AG10803 (cell line): ENCODE results near the gene MAGI3.
"Not testable (repeated sequence)": the region's sequence is repeated elsewhere in the genome, so short reads cannot be mapped to it uniquely, and the experiment has no call there.

Experiments used
- DNase-seq: peaks from one replicate; pipeline ENCODE4 v3.0.0; 2010; ENCODE audit warnings: low read depth
- H3K4me3 ChIP-seq: 2 replicates; pipeline ENCODE4 v1.5.1; 2011; ENCODE audit warnings: mild to moderate bottlenecking, low read length, control low read depth
- TF ChIP-seq, protein P1 (sequence below): conservative IDR thresholded peaks from 2 replicates; pipeline ENCODE4 v1.5.1; 2011; ENCODE audit warnings: mild to moderate bottlenecking, low read length, control low read depth, inconsistent platforms

The MAGI3 gene

DNA sequence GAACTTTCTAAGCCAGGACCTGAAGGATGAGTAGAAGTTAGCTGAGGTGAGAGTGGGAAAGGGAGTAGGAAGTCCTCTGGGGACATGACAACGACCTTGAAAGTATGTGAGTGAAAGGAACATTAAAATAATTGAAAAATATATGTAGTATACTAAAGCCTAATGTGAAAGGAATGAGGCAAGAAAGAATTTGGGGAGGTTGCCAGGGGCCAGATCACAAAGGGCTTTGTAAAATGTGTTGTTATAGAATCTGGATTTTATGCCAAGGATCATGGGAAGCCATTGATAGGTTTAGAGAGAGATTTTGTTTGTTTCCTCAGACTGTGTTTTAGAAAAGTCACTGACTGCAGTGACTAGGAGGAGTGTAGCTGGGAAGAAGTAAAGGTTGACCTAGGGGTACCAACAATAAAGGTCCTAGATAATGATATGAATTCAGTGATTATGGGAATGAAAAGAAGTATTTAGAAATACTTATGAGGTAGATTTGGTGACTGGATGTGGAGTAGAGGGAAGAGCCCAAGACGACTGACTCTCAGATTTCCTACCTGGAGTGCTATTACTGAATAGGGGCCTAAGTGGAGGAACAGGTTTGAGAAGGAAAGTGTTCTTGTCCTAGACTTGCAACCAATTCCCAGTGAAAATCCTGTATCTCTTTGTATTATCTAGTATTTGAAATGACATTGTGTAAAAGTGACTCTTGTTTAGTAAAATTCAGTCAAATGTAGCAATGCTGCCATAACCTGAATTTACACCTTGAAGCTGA lies 189.1 kb downstream of the MAGI3 start:
- no peak overlapping the region for H3K4me3 ChIP-seq
- TF ChIP-seq, protein P1, sequence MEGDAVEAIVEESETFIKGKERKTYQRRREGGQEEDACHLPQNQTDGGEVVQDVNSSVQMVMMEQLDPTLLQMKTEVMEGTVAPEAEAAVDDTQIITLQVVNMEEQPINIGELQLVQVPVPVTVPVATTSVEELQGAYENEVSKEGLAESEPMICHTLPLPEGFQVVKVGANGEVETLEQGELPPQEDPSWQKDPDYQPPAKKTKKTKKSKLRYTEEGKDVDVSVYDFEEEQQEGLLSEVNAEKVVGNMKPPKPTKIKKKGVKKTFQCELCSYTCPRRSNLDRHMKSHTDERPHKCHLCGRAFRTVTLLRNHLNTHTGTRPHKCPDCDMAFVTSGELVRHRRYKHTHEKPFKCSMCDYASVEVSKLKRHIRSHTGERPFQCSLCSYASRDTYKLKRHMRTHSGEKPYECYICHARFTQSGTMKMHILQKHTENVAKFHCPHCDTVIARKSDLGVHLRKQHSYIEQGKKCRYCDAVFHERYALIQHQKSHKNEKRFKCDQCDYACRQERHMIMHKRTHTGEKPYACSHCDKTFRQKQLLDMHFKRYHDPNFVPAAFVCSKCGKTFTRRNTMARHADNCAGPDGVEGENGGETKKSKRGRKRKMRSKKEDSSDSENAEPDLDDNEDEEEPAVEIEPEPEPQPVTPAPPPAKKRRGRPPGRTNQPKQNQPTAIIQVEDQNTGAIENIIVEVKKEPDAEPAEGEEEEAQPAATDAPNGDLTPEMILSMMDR, result no peak
- DNase-seq, result peak; percentile 35

DNA sequence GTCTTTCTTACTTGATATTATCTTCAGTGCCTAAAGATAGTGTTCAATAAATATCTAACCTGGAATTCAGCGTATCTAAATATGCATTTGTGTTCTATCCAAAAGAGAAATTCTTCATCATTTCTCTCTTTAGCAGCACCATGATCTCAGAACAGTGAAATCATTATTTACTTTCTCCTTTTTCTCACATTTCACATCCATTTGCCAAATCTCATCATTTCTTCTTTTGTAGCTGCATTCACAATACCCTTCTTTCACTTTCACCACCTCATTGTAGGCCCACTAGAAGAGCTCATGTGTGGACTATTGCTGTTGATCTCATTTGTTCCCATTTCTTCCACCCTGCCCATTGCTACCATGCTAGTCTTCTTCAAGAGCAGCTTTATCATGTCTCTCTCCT lies 191.0 kb downstream of the MAGI3 start:
- no peak for DNase-seq
- TF ChIP-seq, protein P1, result no peak
- H3K4me3 ChIP-seq, result no peak overlapping the region

- H3K4me3 ChIP-seq, result no peak overlapping the region
- no peak for DNase-seq
- TF ChIP-seq, protein P1, result no peak
Observed at GRCh38 chr1:113582084-113582483, 191.8 kb downstream of the MAGI3 start.

DNA sequence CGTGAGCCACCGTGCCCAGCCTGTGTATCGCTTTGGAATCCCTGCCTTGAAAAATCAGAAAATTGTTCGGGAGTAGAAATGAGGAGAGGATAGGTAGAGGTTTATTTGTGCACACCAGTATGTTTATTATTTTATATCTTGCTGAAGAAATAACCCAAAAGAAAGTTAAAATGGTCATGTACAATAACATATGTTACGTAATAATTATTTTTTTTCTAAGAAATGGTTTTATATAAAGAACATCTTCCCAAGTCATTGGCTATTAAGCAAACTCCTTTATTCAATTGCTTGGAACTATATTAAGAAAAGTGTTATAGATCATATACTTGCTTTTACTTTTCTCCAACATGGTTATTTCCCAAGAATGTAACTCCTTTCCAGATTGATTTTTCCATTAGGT lies 197.2 kb downstream of the MAGI3 start:
- TF ChIP-seq, protein P1, result no peak
- no peak overlapping the region for H3K4me3 ChIP-seq
- DNase-seq, result no peak

GRCh38 chr1:113592230-113592629 lies 201.9 kb downstream of the MAGI3 start:
- TF ChIP-seq, protein P1, result no peak
- H3K4me3 ChIP-seq, result no peak overlapping the region
- DNase-seq, result no peak

DNA sequence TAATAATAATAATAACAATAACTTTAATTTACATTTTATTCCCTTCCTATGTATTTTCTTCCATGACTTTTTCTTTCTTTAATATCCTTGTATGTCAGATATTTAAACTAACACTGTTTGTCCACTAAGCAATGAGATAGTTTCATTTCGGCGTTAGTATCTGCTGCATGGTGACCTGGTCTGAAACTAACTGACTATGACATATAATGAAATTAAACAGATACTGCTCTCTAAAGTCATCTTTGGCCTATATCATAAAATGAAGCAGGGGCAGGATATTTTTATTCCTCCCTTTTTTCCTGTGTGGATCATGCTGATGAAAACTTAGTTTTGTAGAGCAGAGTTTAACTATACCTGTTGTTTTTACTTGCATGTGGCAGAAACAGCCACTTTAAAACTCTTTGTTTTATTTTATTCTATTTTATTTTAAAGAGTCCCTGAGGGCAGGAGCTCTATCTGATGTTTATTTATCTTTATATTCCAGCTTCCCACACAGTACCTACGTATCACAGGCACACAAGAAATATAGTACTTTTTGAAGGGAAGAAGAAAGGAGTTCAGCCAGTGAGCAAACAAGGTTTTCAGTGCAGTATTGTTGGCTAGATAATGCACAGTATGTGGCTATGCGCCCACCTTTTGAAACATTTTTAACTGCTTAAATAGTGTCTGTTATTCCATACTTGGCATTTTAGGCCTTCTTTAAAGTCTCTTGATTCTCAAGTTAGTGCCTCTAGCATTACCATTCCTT lies 203.4 kb downstream of the MAGI3 start:
- H3K4me3 ChIP-seq, result no peak overlapping the region
- no peak for DNase-seq
- TF ChIP-seq, protein P1, result no peak

- not testable (repeated sequence) for DNase-seq, H3K4me3 ChIP-seq
Observed at GRCh38 chr1:113604466-113604865, 214.2 kb downstream of the MAGI3 start.
